ENCODE results near the gene RGP1. TPM values are rescaled to one million over a fixed set of nuclear protein-coding genes. Genes with fewer than 3 reads are reported as not detected.
A peak's percentile ranks its signal among the peaks of the same experiment; 100 is the strongest.

The RGP1 gene
- total RNA-seq, 1 donor from 2014 or later = 16.2 TPM

GRCh38 chr9:35731415-35732184 is 17.5 kb upstream of the RGP1 start:
- intact Hi-C loops (cut with DNase I) = loop anchor here (5.0 kb wide), 1 partner anchor 124 kb away; the partner anchor contains the start of gene TESK1
- Histone ChIP-seq H3K4me3 (peak overlapping the region; percentile 84 to 92), H3K36me3 (peaks cover 0 to 12% of the 10 kb centered on the region in 2 donors), H3K27me3 (no peaks in the 10 kb centered on the region), H3K9me3 (no peaks in the 10 kb centered on the region), H3K27ac (peak overlapping the region; percentile 89), H3K4me1 (peaks cover 61% of the 10 kb centered on the region)
- TF ChIP-seq POLR2AphosphoS5 (IDR thresholded peaks at IDR 0.05; ENCODE audit: insufficient read depth in 1 of 2, low read depth in 1 of 2) (no peak), POLR2A (IDR thresholded peaks at IDR 0.05) (peak in 1 of 2 donors; percentile 24)
- TF ChIP-seq, protein P1, sequence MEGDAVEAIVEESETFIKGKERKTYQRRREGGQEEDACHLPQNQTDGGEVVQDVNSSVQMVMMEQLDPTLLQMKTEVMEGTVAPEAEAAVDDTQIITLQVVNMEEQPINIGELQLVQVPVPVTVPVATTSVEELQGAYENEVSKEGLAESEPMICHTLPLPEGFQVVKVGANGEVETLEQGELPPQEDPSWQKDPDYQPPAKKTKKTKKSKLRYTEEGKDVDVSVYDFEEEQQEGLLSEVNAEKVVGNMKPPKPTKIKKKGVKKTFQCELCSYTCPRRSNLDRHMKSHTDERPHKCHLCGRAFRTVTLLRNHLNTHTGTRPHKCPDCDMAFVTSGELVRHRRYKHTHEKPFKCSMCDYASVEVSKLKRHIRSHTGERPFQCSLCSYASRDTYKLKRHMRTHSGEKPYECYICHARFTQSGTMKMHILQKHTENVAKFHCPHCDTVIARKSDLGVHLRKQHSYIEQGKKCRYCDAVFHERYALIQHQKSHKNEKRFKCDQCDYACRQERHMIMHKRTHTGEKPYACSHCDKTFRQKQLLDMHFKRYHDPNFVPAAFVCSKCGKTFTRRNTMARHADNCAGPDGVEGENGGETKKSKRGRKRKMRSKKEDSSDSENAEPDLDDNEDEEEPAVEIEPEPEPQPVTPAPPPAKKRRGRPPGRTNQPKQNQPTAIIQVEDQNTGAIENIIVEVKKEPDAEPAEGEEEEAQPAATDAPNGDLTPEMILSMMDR (IDR thresholded peaks at IDR 0.05) = no peak
- no peak for DNase-seq (ENCODE audit: extremely low spot score in 2 of 2)

- no peaks in the 10 kb centered on the region for H3K9me3 ChIP-seq
- DNase-seq (ENCODE audit: extremely low spot score in 2 of 2) = peak; percentile 98 to 99
- peak within 1 kb of the TSS; percentile 89 for H3K27ac ChIP-seq
- peaks cover 54% of the 10 kb centered on the region for H3K4me1 ChIP-seq
- H3K27me3 ChIP-seq = no peaks in the 10 kb centered on the region
- TF ChIP-seq POLR2A (IDR thresholded peaks at IDR 0.05) = peak; percentile 26 to 57
- TF ChIP-seq, protein P1 (IDR thresholded peaks at IDR 0.05) = no peak
- peak; percentile 97 for TF ChIP-seq POLR2AphosphoS5 (IDR thresholded peaks at IDR 0.05; ENCODE audit: insufficient read depth in 1 of 2, low read depth in 1 of 2)
- H3K36me3 ChIP-seq = peaks cover 0 to 19% of the 10 kb centered on the region in 2 donors
- peak within 1 kb of the TSS; percentile 84 to 92 for H3K4me3 ChIP-seq
- intact Hi-C loops (cut with DNase I) = loop anchor here (5.0 kb wide), 1 partner anchor 125 kb away; the partner anchor contains the start of gene TESK1
Observed at GRCh38 chr9:35732185-35732799, 16.8 kb upstream of the RGP1 start, which contains the start of the genes CREB3 and TLN1. CREB3 (plus strand) TSS chr9:35732666; CDS start chr9:35732773, 107 bp downstream. TLN1 (minus strand) TSS chr9:35732195; CDS start chr9:35725694, 6,501 bp downstream.

GRCh38 chr9:35732800-35733541 is 16.1 kb upstream of the RGP1 start:
- Histone ChIP-seq H3K9me3 (no peaks in the 10 kb centered on the region), H3K27ac (peak overlapping the region; percentile 89), H3K27me3 (no peaks in the 10 kb centered on the region), H3K36me3 (peaks cover 0 to 25% of the 10 kb centered on the region in 2 donors), H3K4me1 (peaks cover 47% of the 10 kb centered on the region), H3K4me3 (peak overlapping the region; percentile 84 to 92)
- intact Hi-C loops (cut with DNase I) = loop anchor here (5.0 kb wide), 1 partner anchor 126 kb away; the partner anchor contains the start of gene TESK1
- no peak for DNase-seq (ENCODE audit: extremely low spot score in 2 of 2)
- TF ChIP-seq, protein P1 (IDR thresholded peaks at IDR 0.05) = no peak
- TF ChIP-seq POLR2A (IDR thresholded peaks at IDR 0.05) = no peak
- no peak for TF ChIP-seq POLR2AphosphoS5 (IDR thresholded peaks at IDR 0.05; ENCODE audit: insufficient read depth in 1 of 2, low read depth in 1 of 2)

DNA sequence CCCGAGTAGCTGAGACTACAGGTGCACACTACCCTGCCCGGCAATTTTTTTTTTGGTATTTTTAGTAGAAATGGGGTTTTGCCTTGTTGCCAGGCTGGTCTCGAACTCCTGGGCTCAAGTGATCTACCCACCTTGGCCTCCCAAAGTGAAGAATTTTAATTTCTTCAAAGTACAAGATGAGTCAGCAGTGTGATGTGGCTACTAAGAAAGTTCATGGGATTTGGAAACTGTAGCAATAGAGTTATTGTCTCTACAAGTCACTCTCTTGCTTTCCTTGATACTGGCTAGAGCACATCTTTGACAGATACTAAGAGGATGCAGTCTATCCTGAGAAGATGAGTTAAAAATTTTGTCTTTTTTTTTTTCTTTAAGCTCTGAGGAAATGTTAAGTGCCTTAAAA is 15.0 kb upstream of the RGP1 start:
- Histone ChIP-seq H3K36me3 (peaks cover 0 to 36% of the 10 kb centered on the region in 2 donors), H3K27ac (no peak overlapping the region), H3K4me3 (no peak overlapping the region), H3K27me3 (no peaks in the 10 kb centered on the region), H3K9me3 (no peaks in the 10 kb centered on the region), H3K4me1 (peaks cover 38% of the 10 kb centered on the region)
- intact Hi-C loops (cut with DNase I) = loop anchor here (5.0 kb wide), 1 partner anchor 127 kb away; the partner anchor contains the start of gene TESK1
- DNase-seq (ENCODE audit: extremely low spot score in 2 of 2) = no peak
- TF ChIP-seq, protein P1 (IDR thresholded peaks at IDR 0.05) = no peak
- TF ChIP-seq POLR2AphosphoS5 (IDR thresholded peaks at IDR 0.05; ENCODE audit: insufficient read depth in 1 of 2, low read depth in 1 of 2) = no peak

All from vagina (tissue), 2 donors.